Adipocyte (in vitro differentiated cells): ENCODE results near the gene GOLGA5.

Experiments used
- DNase-seq: peaks from one replicate; pipeline ENCODE4 v3.0.0-alpha.2; 2015; ENCODE audit warnings: low read depth
- H3K27me3 ChIP-seq: replicated peaks from 2 replicates; pipeline ENCODE4 v1.7.0; 2013; ENCODE audit warnings: mild to moderate bottlenecking, low read length, moderate library complexity; ENCODE audit not compliant: control insufficient read depth, insufficient read depth
- H3K36me3 ChIP-seq: 2 replicates; pipeline ENCODE4 v1.7.0; 2013; ENCODE audit warnings: low read length, mild to moderate bottlenecking, moderate library complexity; ENCODE audit not compliant: control insufficient read depth, insufficient read depth, severe bottlenecking
- H3K4me1 ChIP-seq: 2 replicates; pipeline ENCODE4 v1.7.0; 2013; ENCODE audit warnings: mild to moderate bottlenecking, low read length, moderate library complexity; ENCODE audit not compliant: control insufficient read depth, insufficient read depth
- H3K4me3 ChIP-seq: 2 replicates; pipeline ENCODE4 v1.7.0; 2013; ENCODE audit warnings: mild to moderate bottlenecking, low read length, moderate library complexity
- H3K9ac ChIP-seq: 2 replicates; pipeline ENCODE4 v1.7.0; 2013; ENCODE audit warnings: mild to moderate bottlenecking, low read length, moderate library complexity
- H3K9me3 ChIP-seq: 2 replicates; pipeline ENCODE4 v1.7.0; 2013; ENCODE audit warnings: mild to moderate bottlenecking, low read length, moderate library complexity; ENCODE audit not compliant: control insufficient read depth

The GOLGA5 gene

GRCh38 chr14:92780444-92781232 lies 13.5 kb upstream of the GOLGA5 start:
- H3K9ac ChIP-seq = no peak overlapping the region

DNA sequence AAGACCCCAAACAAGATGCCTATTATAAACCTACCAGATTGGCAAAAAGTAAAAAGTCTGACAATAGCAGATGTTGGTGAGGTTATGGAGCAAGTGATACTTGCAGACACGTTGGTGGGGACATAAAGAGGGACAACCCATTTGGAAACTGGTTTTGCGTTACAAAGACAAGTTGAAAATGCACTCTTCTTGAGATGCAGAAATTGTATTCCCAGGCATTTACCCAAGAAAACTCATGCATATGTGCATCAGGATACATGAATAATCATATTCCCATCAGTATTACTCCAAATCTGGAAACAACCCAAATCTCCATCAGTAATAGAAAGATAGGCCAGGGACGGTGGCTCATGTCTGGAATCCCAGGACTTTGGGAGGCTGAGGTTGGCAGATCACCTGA lies 12.8 kb upstream of the GOLGA5 start:
- DNase-seq = no peak
- no peak overlapping the region for H3K4me3 ChIP-seq
- H3K9me3 ChIP-seq = no peaks in the 10 kb centered on the region
- H3K4me1 ChIP-seq = peaks cover 11% of the 10 kb centered on the region
- no peak overlapping the region for H3K9ac ChIP-seq
- H3K27me3 ChIP-seq = no peaks in the 10 kb centered on the region
- H3K36me3 ChIP-seq = no peaks in the 10 kb centered on the region

More at GRCh38 chr14:92780444-92781232, 13.5 kb upstream of the GOLGA5 start:
- no peak overlapping the region for H3K4me3 ChIP-seq
- H3K36me3 ChIP-seq = no peaks in the 10 kb centered on the region
- H3K27me3 ChIP-seq = no peaks in the 10 kb centered on the region
- DNase-seq = no peak
- peaks cover 5% of the 10 kb centered on the region for H3K4me1 ChIP-seq
- H3K9me3 ChIP-seq = no peaks in the 10 kb centered on the region

GRCh38 chr14:92783813-92784431 lies 10.2 kb upstream of the GOLGA5 start:
- H3K27me3 ChIP-seq = no peaks in the 10 kb centered on the region
- H3K4me1 ChIP-seq = peaks cover 15% of the 10 kb centered on the region
- no peak overlapping the region for H3K9ac ChIP-seq
- DNase-seq = peak; percentile 84
- H3K4me3 ChIP-seq = no peak overlapping the region
- peaks cover 5% of the 10 kb centered on the region for H3K9me3 ChIP-seq
- no peaks in the 10 kb centered on the region for H3K36me3 ChIP-seq

- Histone ChIP-seq H3K27me3 (no peaks in the 10 kb centered on the region), H3K4me3 (peak overlapping the region; percentile 72), H3K36me3 (no peaks in the 10 kb centered on the region), H3K9me3 (peaks cover 19% of the 10 kb centered on the region), H3K4me1 (peaks cover 15% of the 10 kb centered on the region), H3K9ac (peak overlapping the region; percentile 69)
- DNase-seq = peak; percentile 69
These were observed 8.3 kb upstream of the GOLGA5 start for GRCh38 chr14:92785667-92786426.

DNA sequence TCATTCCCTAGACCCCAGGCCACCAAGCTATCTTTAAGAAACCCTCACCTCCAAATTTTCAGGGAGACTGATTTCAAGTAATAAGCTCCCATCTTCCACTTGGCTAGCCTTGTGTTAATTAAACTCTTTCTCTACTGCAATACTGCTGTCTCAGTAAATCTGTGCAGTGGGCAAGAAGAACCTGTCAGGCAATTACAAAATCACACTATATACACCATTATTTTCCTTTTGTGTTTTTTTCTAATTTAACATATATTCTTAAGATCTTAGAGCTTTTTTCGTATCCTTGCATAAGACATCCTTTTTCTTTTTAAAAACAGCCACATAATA lies 7.7 kb upstream of the GOLGA5 start:
- peaks cover 15% of the 10 kb centered on the region for H3K4me1 ChIP-seq
- H3K9me3 ChIP-seq = peaks cover 19% of the 10 kb centered on the region
- H3K36me3 ChIP-seq = no peaks in the 10 kb centered on the region
- peak overlapping the region; percentile 72 for H3K4me3 ChIP-seq
- DNase-seq = no peak
- H3K9ac ChIP-seq = peak overlapping the region; percentile 69
- no peaks in the 10 kb centered on the region for H3K27me3 ChIP-seq

DNA sequence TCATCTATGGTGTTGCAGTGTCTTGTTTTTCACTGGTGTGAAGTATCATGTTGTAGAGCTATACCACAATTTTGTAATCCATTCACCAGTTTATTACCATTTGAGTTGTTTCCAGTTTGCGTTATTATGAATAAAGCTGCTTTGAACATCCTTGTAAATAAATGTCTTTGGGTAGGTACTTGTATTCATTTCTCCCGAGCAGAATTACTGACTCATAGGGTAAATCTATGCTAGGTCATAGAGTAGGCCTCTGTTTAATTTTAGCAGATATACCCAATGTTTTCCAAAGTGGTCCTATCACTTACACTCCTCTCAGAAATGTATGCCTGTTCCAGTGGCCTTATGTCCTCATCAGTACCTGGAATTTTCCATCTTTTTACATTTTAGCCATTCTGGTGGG lies 6.6 kb upstream of the GOLGA5 start:
- peaks cover 15% of the 10 kb centered on the region for H3K4me1 ChIP-seq

DNA sequence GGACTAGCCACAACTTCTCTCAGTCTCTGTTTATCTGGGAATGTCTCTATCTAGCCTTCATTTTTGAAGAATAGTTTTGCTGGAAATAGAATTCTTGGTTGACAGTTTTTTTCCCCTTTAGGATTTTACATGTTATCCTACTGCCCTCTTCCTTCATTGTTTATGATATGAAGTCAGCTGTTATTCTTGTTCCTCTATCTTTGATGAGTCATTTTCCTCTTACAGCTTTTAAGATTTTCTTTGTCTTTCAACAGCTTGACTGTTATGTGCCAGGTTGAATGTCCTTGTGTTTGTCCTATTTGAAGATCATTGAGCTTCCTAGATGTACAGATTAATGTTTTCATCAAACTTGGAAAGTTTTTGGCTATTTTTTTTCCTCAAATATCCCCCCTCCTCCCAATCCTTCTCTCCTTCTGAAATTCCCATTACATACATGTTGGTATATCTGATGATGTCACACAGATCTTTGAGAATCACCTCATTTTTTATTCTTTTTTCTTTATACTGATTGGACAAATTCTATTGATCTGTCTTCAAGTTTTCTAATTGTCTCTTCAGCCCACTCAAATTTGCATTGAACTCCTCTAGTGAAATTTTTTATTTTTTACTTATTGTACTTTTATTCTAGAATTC lies 4.5 kb upstream of the GOLGA5 start:
- H3K9ac ChIP-seq = no peak overlapping the region
- H3K4me1 ChIP-seq = peaks cover 22% of the 10 kb centered on the region
- no peak for DNase-seq
- H3K9me3 ChIP-seq = peaks cover 19% of the 10 kb centered on the region
- H3K27me3 ChIP-seq = no peaks in the 10 kb centered on the region
- no peaks in the 10 kb centered on the region for H3K36me3 ChIP-seq
- H3K4me3 ChIP-seq = no peak overlapping the region

More for the DNA sequence above, 6.6 kb upstream of the GOLGA5 start:
- Histone ChIP-seq H3K27me3 (no peaks in the 10 kb centered on the region), H3K36me3 (no peaks in the 10 kb centered on the region), H3K9me3 (peaks cover 19% of the 10 kb centered on the region), H3K4me3 (no peak overlapping the region), H3K9ac (no peak overlapping the region)
- no peak for DNase-seq

GRCh38 chr14:92792885-92793284 lies 1.2 kb upstream of the GOLGA5 start:
- H3K4me1 ChIP-seq = peaks cover 25% of the 10 kb centered on the region
- no peak for DNase-seq
- peak overlapping the region; percentile 95 for H3K4me3 ChIP-seq
- H3K36me3 ChIP-seq = peaks cover 9% of the 10 kb centered on the region
- no peak overlapping the region for H3K9ac ChIP-seq
- peaks cover 19% of the 10 kb centered on the region for H3K9me3 ChIP-seq
- H3K27me3 ChIP-seq = no peaks in the 10 kb centered on the region

DNA sequence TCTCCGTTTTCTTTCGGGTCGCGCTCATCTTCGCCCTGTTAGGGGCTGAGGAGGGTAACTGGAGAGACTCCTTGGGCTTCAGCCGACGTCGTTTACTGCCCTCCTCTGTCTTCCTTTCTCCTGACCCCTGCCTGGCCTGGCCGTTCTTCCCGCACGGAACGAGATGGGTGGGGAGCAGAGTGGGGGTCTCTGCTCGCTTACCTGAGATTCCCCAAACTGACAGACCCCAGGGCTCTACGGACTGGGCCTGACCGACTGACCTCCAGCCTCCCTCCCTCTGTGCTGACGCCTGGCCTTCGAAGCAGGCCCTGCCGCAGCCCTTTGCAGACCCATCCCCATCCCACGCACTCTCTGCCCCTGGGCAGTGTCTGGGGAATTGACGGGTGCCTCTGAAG lies 439 bp downstream of the GOLGA5 start:
- Histone ChIP-seq H3K4me3 (peak overlapping the region; percentile 95), H3K36me3 (peaks cover 20% of the 10 kb centered on the region), H3K4me1 (peaks cover 25% of the 10 kb centered on the region), H3K9me3 (peaks cover 8% of the 10 kb centered on the region), H3K27me3 (no peaks in the 10 kb centered on the region), H3K9ac (peak overlapping the region; percentile 98)
- peak; percentile 46 for DNase-seq

DNA sequence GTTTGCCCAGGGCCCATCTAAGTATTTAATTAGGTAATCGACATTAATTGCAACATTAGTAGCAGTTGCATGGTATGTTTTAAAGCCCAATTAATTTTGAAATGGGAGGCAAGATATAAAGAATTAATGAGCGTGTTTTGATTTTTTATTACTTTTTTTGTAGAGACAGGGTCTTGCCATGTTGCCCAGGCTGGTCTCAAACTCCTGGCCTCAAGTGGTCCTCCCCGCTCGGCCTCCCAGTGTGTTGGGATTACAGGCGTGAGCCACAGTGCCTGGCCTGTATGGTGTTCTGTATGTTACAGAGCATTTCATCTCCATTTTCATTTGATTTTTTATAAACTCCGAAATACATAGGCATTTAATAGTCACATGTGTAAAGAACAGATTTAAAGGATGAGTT lies 856 bp downstream of the GOLGA5 start:
- peaks cover 24% of the 10 kb centered on the region for H3K36me3 ChIP-seq
- H3K9me3 ChIP-seq = peaks cover 4% of the 10 kb centered on the region
- peak overlapping the region; percentile 98 for H3K9ac ChIP-seq
- H3K4me1 ChIP-seq = peaks cover 28% of the 10 kb centered on the region
- H3K4me3 ChIP-seq = peak overlapping the region; percentile 95
- no peaks in the 10 kb centered on the region for H3K27me3 ChIP-seq
- no peak for DNase-seq
